HepG2 (cell line): ENCODE data around the gene TCF12. TPM values are rescaled to one million over a fixed set of nuclear protein-coding genes. Genes with fewer than 3 reads are reported as not detected.
A peak's percentile ranks its signal among the peaks of the same experiment; 100 is the strongest.

Source experiments
- ATAC-seq: fragments of 200-7000 bp; cut with Tn5 transposase; 3 replicates; pipeline ENCODE4 v1.9.1; 2020; ENCODE audit warnings: mild to moderate bottlenecking, moderate library complexity
- BruUV-seq: library from RNA; stranded (reverse); fragments of 400-500 nt; replicated peaks from 2 replicates; lab custom pipeline; 2021; lab: Mats Ljungman, UMichigan
- CTCF ChIA-PET: fragments of 300-600 bp; formaldehyde crosslinking; extraction: SDS; loops from one replicate; lab custom pipeline; 2021; ENCODE audit warnings: low total read pairs, inconsistent platforms, low intra/inter-chr PET ratio; lab: Yijun Ruan, JAX
- POLR2A ChIA-PET: fragments of 350-600 bp; sonication (Branson Sonifier 250); formaldehyde crosslinking; loops from one replicate; lab custom pipeline; 2020; ENCODE audit warnings: antibody characterized with exemption, inconsistent platforms; lab: Yijun Ruan, JAX
- DNase-seq: peaks from one replicate; pipeline ENCODE4 v3.0.0-alpha.2; 2015; ENCODE audit warnings: low spot score
- FAIRE-seq: peaks from 3 replicates; lab custom pipeline; 2011; peaks lifted over from hg19 to GRCh38; lab: Jason Lieb, UNC
- H2AFZ ChIP-seq: one replicate; pipeline ENCODE4 v1.6.1; 2011; ENCODE audit warnings: low read length, inconsistent platforms
- H3K27ac ChIP-seq: fragments of 300-600 bp; 3 replicates; pipeline ENCODE4 v1.8.0; 2011; ENCODE audit warnings: mixed run types, mild to moderate bottlenecking, mixed read lengths, low read length, inconsistent platforms; ENCODE audit not compliant: insufficient read depth; ENCODE audit errors: extremely low read length
- H3K27me3 ChIP-seq, 2 experiments: fragments of 200-600 bp in 1 of 2; 2 replicates in 1 of 2; 3 replicates in 1 of 2; pipeline versions ENCODE4 v1.6.0 to v1.8.0; 2011; ENCODE audit warnings: low read length in 2 of 2, mild to moderate bottlenecking in 2 of 2, moderate library complexity in 2 of 2, inconsistent platforms in 1 of 2; ENCODE audit not compliant: insufficient read depth in 2 of 2, control insufficient read depth in 1 of 2
- H3K36me3 ChIP-seq, 2 experiments: fragments of 200-600 bp in 1 of 2; replicated peaks in 1 of 2; 2 replicates in 1 of 2; 3 replicates in 1 of 2; pipeline versions ENCODE4 v1.5.1 to v1.8.0; 2011; ENCODE audit warnings: low read length in 2 of 2, inconsistent platforms in 1 of 2; ENCODE audit not compliant: insufficient read depth in 2 of 2, control insufficient read depth in 1 of 2
- H3K4me1 ChIP-seq: 2 replicates; pipeline ENCODE4 v1.5.1; 2012; ENCODE audit warnings: low read length, inconsistent platforms; ENCODE audit not compliant: insufficient read depth
- H3K4me2 ChIP-seq: 2 replicates; pipeline ENCODE4 v1.6.0; 2011; ENCODE audit warnings: low read depth, low read length, inconsistent platforms
- H3K4me3 ChIP-seq, 3 experiments: fragments of 200-600 bp in 1 of 3; sonication (generic), shearing (Covaris generic) in 1 of 3; replicated peaks in 1 of 3; 2 replicates each; pipeline ENCODE4 v1.5.1; 2011 to 2016; ENCODE audit warnings: low read length in 3 of 3, inconsistent platforms in 2 of 3, low read depth in 2 of 3, mild to moderate bottlenecking in 2 of 3, control low read depth in 1 of 3, mixed read lengths in 1 of 3; ENCODE audit not compliant: insufficient read depth in 1 of 3
- H3K79me2 ChIP-seq: one replicate; pipeline ENCODE4 v1.6.1; 2011; ENCODE audit warnings: low read length, inconsistent platforms; ENCODE audit not compliant: insufficient read depth
- H3K9ac ChIP-seq: 2 replicates; pipeline ENCODE4 v1.6.0; 2011; ENCODE audit warnings: mild to moderate bottlenecking, low read depth, low read length, inconsistent platforms; ENCODE audit not compliant: insufficient read depth
- H3K9me3 ChIP-seq: 2 replicates; pipeline ENCODE4 v1.5.1; 2012; ENCODE audit warnings: mild to moderate bottlenecking, low read length
- H4K20me1 ChIP-seq: 2 replicates; pipeline ENCODE4 v1.6.0; 2011; ENCODE audit warnings: inconsistent platforms, mild to moderate bottlenecking, low read length, moderate library complexity; ENCODE audit not compliant: insufficient read depth
- FOXA1 ChIP-seq, 2 experiments: fragments of 450-650 bp in 1 of 2; sonication (generic) in 1 of 2; formaldehyde crosslinking in 1 of 2; IDR thresholded peaks; 2 replicates each; pipeline versions ENCODE4 v1.4.0 to v1.6.1; 2016 to 2020; ENCODE audit warnings: missing genetic modification reagents in 1 of 2
- FOXO1 ChIP-seq: sonication (generic); formaldehyde crosslinking; IDR thresholded peaks from 2 replicates; pipeline ENCODE4 v1.4.0; 2020; ENCODE audit warnings: missing genetic modification reagents
- HNF4G ChIP-seq, 2 experiments: sonication (generic) in 1 of 2; formaldehyde crosslinking in 1 of 2; IDR thresholded peaks; 2 replicates each; pipeline versions ENCODE4 v1.4.0 to v1.6.1; 2011 to 2020; ENCODE audit warnings: borderline replicate concordance in 2 of 2, low read depth in 2 of 2, mild to moderate bottlenecking in 2 of 2, low read length in 1 of 2, missing genetic modification reagents in 1 of 2, moderate library complexity in 1 of 2
- ZNF180 ChIP-seq: sonication (generic); formaldehyde crosslinking; IDR thresholded peaks from 2 replicates; pipeline ENCODE4 v1.4.0; 2020; ENCODE audit warnings: low read depth, missing genetic modification reagents, borderline replicate concordance
- ZNF564 ChIP-seq: sonication (generic); formaldehyde crosslinking; IDR thresholded peaks from 2 replicates; pipeline ENCODE4 v1.8.1; 2023; ENCODE audit warnings: mild to moderate bottlenecking, missing genetic modification reagents
- WGBS: methylation state at CpG from one replicate; pipeline ENCODE4 v1.1.6; 2017; ENCODE audit warnings: low lambda C conversion rate; 5-methylcytosine and 5-hydroxymethylcytosine counted together
- in situ Hi-C: cut with HindIII; loops from 2 replicates; pipeline ENCODE4 v1.10.0; 2017; ENCODE audit warnings: low pct_unique_long_range_greater_than_20kb; ENCODE audit not compliant: extremely low pct_ligation_motif_present
- intact Hi-C: fragments of 100-400 bp; cut with micrococcal nuclease; formaldehyde crosslinking; loops from one replicate; pipeline ENCODE4 v1.10.0; 2022; ENCODE audit not compliant: unreplicated experiment
- polyA plus RNA-seq, 8 experiments: library from polyadenylated mRNA; depleted of rRNA in 3 of 8; stranded (reverse) in 7 of 8; unstranded in 1 of 8; fragments of >200 nt; fragmentation: Illumina TruSeq in 4 of 8; extraction: Trizol in 4 of 8; gene quantifications; 2 replicates each; pipeline versions ENCODE4 v1.2.1 to v1.2.3, GENCODE V29; 2011 to 2016; ENCODE audit warnings: low read depth in 4 of 8, missing spikeins in 1 of 8, mixed read lengths in 1 of 8; ENCODE audit not compliant: insufficient read depth in 1 of 8
- total RNA-seq, 5 experiments: library from RNA; depleted of rRNA; stranded (reverse); fragments of >200 nt; fragmentation: Illumina TruSeq; extraction: Trizol; gene quantifications; 2 replicates each; pipeline ENCODE4 v1.2.3, GENCODE V29; 2016; ENCODE audit warnings: low read depth in 1 of 5

Gene TCF12
- total and polyA plus RNA-seq, 2 of the 13 experiments (the other 11 are each of a cell fraction or from before 2014, with no cell fraction given): 48.6 to 51.1 TPM

GRCh38 chr15:56915888-56916287 lies 2.6 kb upstream of the TCF12 start:
- intact Hi-C loops: no loop called here
- peaks cover 17% of the 10 kb centered on the region for H3K4me1 ChIP-seq
- no peaks in the 10 kb centered on the region for H3K9me3 ChIP-seq
- peak; percentile 91; the same call in 1 of the 2 replicates for TF ChIP-seq ZNF564 (CRISPR knock-in tag)
- no peak for TF ChIP-seq ZNF180
- TF ChIP-seq HNF4G (IDR thresholded peaks at IDR 0.05; ENCODE audit: borderline replicate concordance, low read depth, low read length): no peak
- TF ChIP-seq HNF4G (CRISPR knock-in tag; IDR thresholded peaks at IDR 0.05; ENCODE audit: borderline replicate concordance, low read depth): no peak
- TF ChIP-seq, all 625 proteins: peak for 1
- Histone ChIP-seq H3K36me3 (no peaks in the 10 kb centered on the region), H4K20me1 (no peaks in the 10 kb centered on the region), H3K27ac (no peak overlapping the region), H3K4me3 (no peak overlapping the region), H3K79me2 (peaks cover 17% of the 10 kb centered on the region), H3K9ac (no peak overlapping the region), H3K4me2 (no peak overlapping the region), H2AFZ (no peak overlapping the region), H3K27me3 (no peaks in the 10 kb centered on the region)
- no peak for ATAC-seq
- no TSS peak for BruUV-seq
- FAIRE-seq: no peak
- DNase-seq: no peak
- in situ Hi-C loops: no loop called here
- ChIA-PET POLR2A (no interaction called here), CTCF (no interaction called here)
- 41% methylated on average over 4 of the region's 4 CpGs for WGBS

GRCh38 chr15:56916825-56917477 lies 1.5 kb upstream of the TCF12 start:
- Histone ChIP-seq H3K4me3 (no peak overlapping the region), H3K27me3 (no peaks in the 10 kb centered on the region), H3K4me2 (no peak overlapping the region), H3K27ac (no peak overlapping the region), H2AFZ (no peak overlapping the region), H3K9me3 (no peaks in the 10 kb centered on the region), H3K9ac (no peak overlapping the region), H4K20me1 (no peaks in the 10 kb centered on the region), H3K36me3 (peaks cover 0 to 2% of the 10 kb centered on the region in 2 experiments; a peak in 1 of 5 replicates)
- no peak for ATAC-seq
- WGBS: 89% methylated on average over 8 of the region's 8 CpGs
- ChIA-PET POLR2A (no interaction called here), CTCF (no interaction called here)
- intact Hi-C loops (no loop called here), in situ Hi-C loops (no loop called here)
- TF ChIP-seq FOXA1 (IDR thresholded peaks at IDR 0.05) (no peak), FOXA1 (CRISPR knock-in tag; IDR thresholded peaks at IDR 0.05) (0 out of 2 replicates have a peak, but pooled peaks have one; percentile 9), FOXO1 (no peak)
- TF ChIP-seq, all 625 proteins: peak for 1
- DNase-seq (no peak), FAIRE-seq (no peak)
- Histone ChIP-seq H3K79me2 (peaks cover 26% of the 10 kb centered on the region), H3K4me1 (peaks cover 20% of the 10 kb centered on the region)
- BruUV-seq: no TSS peak
